NT2/D1 (cell line): Measurements from ENCODE around the gene VIT.

Source experiments
- SUZ12 ChIP-seq: IDR thresholded peaks from 2 replicates; pipeline ENCODE4 v1.6.1; 2011; ENCODE audit not compliant: insufficient read length, insufficient read depth; ENCODE audit errors: extremely low read depth
- YY1 ChIP-seq: IDR thresholded peaks from 2 replicates; pipeline ENCODE4 v1.6.1; 2011; ENCODE audit not compliant: insufficient read length, insufficient read depth
- ZNF274 ChIP-seq: IDR thresholded peaks from 2 replicates; pipeline ENCODE4 v1.6.1; 2011; ENCODE audit warnings: mild to moderate bottlenecking, low read depth, low read length

- no peak for TF ChIP-seq YY1
- no peak for TF ChIP-seq ZNF274
- TF ChIP-seq SUZ12, result no peak
Measured at GRCh38 chr2:36812196-36812595, 115.7 kb downstream of the VIT start.
